ENCODE measurements around the gene IFT74. TPM values are rescaled to one million over a fixed set of nuclear protein-coding genes. Genes with fewer than 3 reads are reported as not detected.

IFT74 gene
- total RNA-seq, 1 donor from 2014 or later, result 9.4 TPM

GRCh38 chr9:27029186-27029585 lies 73.0 kb downstream of the IFT74 start:
- H3K4me3 ChIP-seq (ENCODE audit: low read length in 3 of 3), result no peak overlapping the region
- no peaks in the 10 kb centered on the region for H3K9me3 ChIP-seq (ENCODE audit: control insufficient read depth in 3 of 3, low read length in 3 of 3)
- no peak overlapping the region for H3K9ac ChIP-seq (ENCODE audit: low read depth in 1 of 3, low read length in 3 of 3)
- no peak overlapping the region for H3K27ac ChIP-seq (ENCODE audit: low read depth, low read length)
- no peaks in the 10 kb centered on the region for H3K27me3 ChIP-seq (ENCODE audit: control insufficient read depth in 3 of 3, insufficient read depth in 3 of 3, low read length in 3 of 3)
- no peaks in the 10 kb centered on the region for H3K4me1 ChIP-seq (ENCODE audit: control insufficient read depth in 3 of 3, insufficient read depth in 3 of 3, low read length in 3 of 3)
- H3K36me3 ChIP-seq (ENCODE audit: control insufficient read depth in 3 of 3, insufficient read depth in 3 of 3, low read length in 3 of 3), result peaks cover 0 to 2% (median 1%) of the 10 kb centered on the region in 3 donors

- H3K36me3 ChIP-seq (ENCODE audit: control insufficient read depth in 3 of 3, insufficient read depth in 3 of 3, low read length in 3 of 3), result no peaks in the 10 kb centered on the region
These were observed 77.7 kb downstream of the IFT74 start for GRCh38 chr9:27033815-27034403.

GRCh38 chr9:27037499-27037898 lies 81.3 kb downstream of the IFT74 start:
- no peak overlapping the region for H3K27ac ChIP-seq (ENCODE audit: low read depth, low read length)

More at GRCh38 chr9:27033815-27034403, 77.7 kb downstream of the IFT74 start:
- no peaks in the 10 kb centered on the region for H3K4me1 ChIP-seq (ENCODE audit: control insufficient read depth in 3 of 3, insufficient read depth in 3 of 3, low read length in 3 of 3)
- H3K27me3 ChIP-seq (ENCODE audit: control insufficient read depth in 3 of 3, insufficient read depth in 3 of 3, low read length in 3 of 3), result no peaks in the 10 kb centered on the region
- no peak overlapping the region for H3K9ac ChIP-seq (ENCODE audit: low read depth in 1 of 3, low read length in 3 of 3)
- no peak overlapping the region for H3K4me3 ChIP-seq (ENCODE audit: low read length in 3 of 3)
- H3K9me3 ChIP-seq (ENCODE audit: control insufficient read depth in 3 of 3, low read length in 3 of 3), result no peaks in the 10 kb centered on the region
- H3K27ac ChIP-seq (ENCODE audit: low read depth, low read length), result no peak overlapping the region

DNA sequence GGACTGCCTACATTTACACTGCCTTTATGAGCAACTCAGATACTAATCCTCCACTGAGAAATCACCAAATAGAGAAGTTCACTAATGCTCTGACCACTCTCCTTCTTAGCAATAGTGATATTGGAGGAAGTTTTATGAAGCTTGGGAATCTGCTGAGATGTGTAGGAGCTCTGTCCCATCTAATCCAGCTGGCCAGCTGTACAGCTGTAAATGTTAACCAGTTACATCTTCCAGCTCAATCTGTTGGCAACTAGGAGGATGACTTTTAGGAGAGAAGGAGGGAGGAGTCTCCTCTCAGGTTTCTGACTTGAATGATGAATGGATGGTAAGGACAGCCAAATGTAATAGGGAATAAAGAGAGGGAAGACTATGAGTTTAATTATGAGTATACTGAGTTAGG lies 85.5 kb downstream of the IFT74 start:
- no peak overlapping the region for H3K27ac ChIP-seq (ENCODE audit: low read depth, low read length)
- no peaks in the 10 kb centered on the region for H3K9me3 ChIP-seq (ENCODE audit: control insufficient read depth in 3 of 3, low read length in 3 of 3)
- peaks cover 2 to 5% (median 4%) of the 10 kb centered on the region in 3 donors for H3K36me3 ChIP-seq (ENCODE audit: control insufficient read depth in 3 of 3, insufficient read depth in 3 of 3, low read length in 3 of 3)
- no peak overlapping the region for H3K4me3 ChIP-seq (ENCODE audit: low read length in 3 of 3)
- no peaks in the 10 kb centered on the region for H3K4me1 ChIP-seq (ENCODE audit: control insufficient read depth in 3 of 3, insufficient read depth in 3 of 3, low read length in 3 of 3)
- H3K27me3 ChIP-seq (ENCODE audit: control insufficient read depth in 3 of 3, insufficient read depth in 3 of 3, low read length in 3 of 3), result no peaks in the 10 kb centered on the region
- no peak overlapping the region for H3K9ac ChIP-seq (ENCODE audit: low read depth in 1 of 3, low read length in 3 of 3)

More at GRCh38 chr9:27037499-27037898, 81.3 kb downstream of the IFT74 start:
- H3K9me3 ChIP-seq (ENCODE audit: control insufficient read depth in 3 of 3, low read length in 3 of 3), result no peaks in the 10 kb centered on the region
- H3K4me3 ChIP-seq (ENCODE audit: low read length in 3 of 3), result no peak overlapping the region
- H3K4me1 ChIP-seq (ENCODE audit: control insufficient read depth in 3 of 3, insufficient read depth in 3 of 3, low read length in 3 of 3), result no peaks in the 10 kb centered on the region
- H3K27me3 ChIP-seq (ENCODE audit: control insufficient read depth in 3 of 3, insufficient read depth in 3 of 3, low read length in 3 of 3), result no peaks in the 10 kb centered on the region
- H3K36me3 ChIP-seq (ENCODE audit: control insufficient read depth in 3 of 3, insufficient read depth in 3 of 3, low read length in 3 of 3), result no peaks in the 10 kb centered on the region
- H3K9ac ChIP-seq (ENCODE audit: low read depth in 1 of 3, low read length in 3 of 3), result no peak overlapping the region

DNA sequence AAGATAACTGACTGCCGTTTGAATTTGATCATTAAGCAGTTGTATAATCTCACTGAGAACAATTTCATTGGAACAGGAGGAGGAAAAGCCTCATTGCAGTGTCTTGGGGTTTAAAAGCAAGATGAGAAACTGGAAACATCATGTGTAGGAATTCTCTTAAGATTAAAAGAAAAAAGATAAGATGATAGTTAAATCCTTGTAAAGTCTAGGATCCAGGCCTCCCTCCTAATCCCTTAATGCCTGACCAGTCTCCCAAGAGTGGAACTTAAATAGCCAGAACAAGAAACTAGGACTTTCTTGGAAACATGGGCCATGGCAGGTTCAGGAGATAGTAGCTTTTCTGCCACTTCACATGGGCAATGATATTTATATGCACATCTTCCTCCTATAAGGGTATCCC lies 86.3 kb downstream of the IFT74 start:
- Histone ChIP-seq H3K9me3 (ENCODE audit: control insufficient read depth in 3 of 3, low read length in 3 of 3) (no peaks in the 10 kb centered on the region), H3K27ac (ENCODE audit: low read depth, low read length) (no peak overlapping the region), H3K4me1 (ENCODE audit: control insufficient read depth in 3 of 3, insufficient read depth in 3 of 3, low read length in 3 of 3) (no peaks in the 10 kb centered on the region), H3K27me3 (ENCODE audit: control insufficient read depth in 3 of 3, insufficient read depth in 3 of 3, low read length in 3 of 3) (no peaks in the 10 kb centered on the region), H3K36me3 (ENCODE audit: control insufficient read depth in 3 of 3, insufficient read depth in 3 of 3, low read length in 3 of 3) (peaks cover 2 to 5% (median 4%) of the 10 kb centered on the region in 3 donors), H3K9ac (ENCODE audit: low read depth in 1 of 3, low read length in 3 of 3) (no peak overlapping the region), H3K4me3 (ENCODE audit: low read length in 3 of 3) (no peak overlapping the region)

DNA sequence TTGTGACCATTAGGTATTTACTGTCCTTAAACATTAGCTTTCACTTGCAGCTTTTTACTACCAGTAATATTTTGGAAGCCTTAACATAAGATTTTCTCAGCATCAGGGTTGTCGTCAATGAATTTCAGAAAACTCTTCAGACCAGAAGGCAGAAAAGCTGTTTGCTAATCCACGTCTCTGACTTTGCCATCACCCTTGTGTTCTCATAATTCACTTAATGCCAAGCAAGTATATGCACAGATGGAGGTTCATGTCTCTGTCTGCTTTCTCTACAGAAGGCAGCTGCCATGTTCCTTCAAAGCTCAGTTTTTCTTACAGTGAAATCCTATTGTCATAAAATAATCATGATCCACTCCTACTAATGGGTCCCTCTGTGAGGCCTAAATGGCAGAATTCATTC lies 87.0 kb downstream of the IFT74 start:
- Histone ChIP-seq H3K9ac (ENCODE audit: low read depth in 1 of 3, low read length in 3 of 3) (no peak overlapping the region), H3K4me3 (ENCODE audit: low read length in 3 of 3) (no peak overlapping the region), H3K27me3 (ENCODE audit: control insufficient read depth in 3 of 3, insufficient read depth in 3 of 3, low read length in 3 of 3) (no peaks in the 10 kb centered on the region), H3K27ac (ENCODE audit: low read depth, low read length) (no peak overlapping the region), H3K36me3 (ENCODE audit: control insufficient read depth in 3 of 3, insufficient read depth in 3 of 3, low read length in 3 of 3) (peaks cover 2 to 5% (median 4%) of the 10 kb centered on the region in 3 donors), H3K9me3 (ENCODE audit: control insufficient read depth in 3 of 3, low read length in 3 of 3) (no peaks in the 10 kb centered on the region), H3K4me1 (ENCODE audit: control insufficient read depth in 3 of 3, insufficient read depth in 3 of 3, low read length in 3 of 3) (no peaks in the 10 kb centered on the region)

DNA sequence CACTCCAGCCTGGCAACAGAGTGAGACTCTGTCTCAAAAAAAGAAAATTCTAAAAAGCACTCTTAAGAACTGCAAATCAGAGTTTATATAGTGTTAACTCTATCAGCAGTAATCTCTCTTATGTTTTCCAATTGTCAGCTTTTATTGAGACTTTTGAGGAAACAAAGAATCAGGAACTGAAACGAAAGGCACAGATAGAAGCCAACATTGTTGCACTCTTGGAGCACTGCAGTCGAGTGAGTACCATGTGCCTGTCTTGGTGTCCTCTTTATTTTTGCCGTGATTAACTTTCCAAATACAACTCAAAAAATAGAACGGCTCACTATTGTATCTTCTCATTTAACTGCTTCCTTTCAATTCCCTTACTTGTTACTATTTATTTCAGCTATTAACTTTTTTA lies 90.9 kb downstream of the IFT74 start:
- Histone ChIP-seq H3K4me1 (ENCODE audit: control insufficient read depth in 3 of 3, insufficient read depth in 3 of 3, low read length in 3 of 3) (no peaks in the 10 kb centered on the region), H3K9me3 (ENCODE audit: control insufficient read depth in 3 of 3, low read length in 3 of 3) (no peaks in the 10 kb centered on the region), H3K9ac (ENCODE audit: low read depth in 1 of 3, low read length in 3 of 3) (no peak overlapping the region), H3K4me3 (ENCODE audit: low read length in 3 of 3) (no peak overlapping the region), H3K27ac (ENCODE audit: low read depth, low read length) (no peak overlapping the region), H3K36me3 (ENCODE audit: control insufficient read depth in 3 of 3, insufficient read depth in 3 of 3, low read length in 3 of 3) (peaks cover 5 to 10% (median 5%) of the 10 kb centered on the region in 3 donors), H3K27me3 (ENCODE audit: control insufficient read depth in 3 of 3, insufficient read depth in 3 of 3, low read length in 3 of 3) (no peaks in the 10 kb centered on the region)

- no peaks in the 10 kb centered on the region for H3K27me3 ChIP-seq (ENCODE audit: control insufficient read depth in 3 of 3, insufficient read depth in 3 of 3, low read length in 3 of 3)
- no peak overlapping the region for H3K27ac ChIP-seq (ENCODE audit: low read depth, low read length)
- peaks cover 0 to 4% (median 3%) of the 10 kb centered on the region in 3 donors for H3K36me3 ChIP-seq (ENCODE audit: control insufficient read depth in 3 of 3, insufficient read depth in 3 of 3, low read length in 3 of 3)
- no peaks in the 10 kb centered on the region for H3K9me3 ChIP-seq (ENCODE audit: control insufficient read depth in 3 of 3, low read length in 3 of 3)
- H3K4me1 ChIP-seq (ENCODE audit: control insufficient read depth in 3 of 3, insufficient read depth in 3 of 3, low read length in 3 of 3), result no peaks in the 10 kb centered on the region
- no peak overlapping the region for H3K4me3 ChIP-seq (ENCODE audit: low read length in 3 of 3)
- no peak overlapping the region for H3K9ac ChIP-seq (ENCODE audit: low read depth in 1 of 3, low read length in 3 of 3)
These were observed 97.3 kb downstream of the IFT74 start for GRCh38 chr9:27053369-27054022.

DNA sequence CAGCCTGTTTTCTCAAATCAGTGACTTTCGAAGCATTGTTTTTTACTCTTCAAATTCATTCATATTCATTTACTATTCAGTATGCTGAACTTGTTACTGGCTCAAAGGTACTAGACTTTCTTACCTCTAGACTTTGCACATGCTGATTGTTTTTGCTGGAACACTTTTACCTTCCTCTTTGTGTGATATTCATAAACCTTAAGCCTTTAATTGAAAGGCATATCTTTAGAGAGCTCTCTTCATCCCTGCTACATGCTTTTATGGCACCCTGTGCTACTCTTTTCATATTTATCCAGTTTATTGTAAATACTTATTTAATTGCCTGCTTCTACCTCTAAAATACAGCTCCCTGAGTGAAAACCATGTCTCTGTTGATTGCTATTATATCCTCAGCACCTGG lies 97.9 kb downstream of the IFT74 start:
- H3K27me3 ChIP-seq (ENCODE audit: control insufficient read depth in 3 of 3, insufficient read depth in 3 of 3, low read length in 3 of 3), result no peaks in the 10 kb centered on the region

GRCh38 chr9:27054841-27055240 lies 98.6 kb downstream of the IFT74 start:
- Histone ChIP-seq H3K27ac (ENCODE audit: low read depth, low read length) (no peak overlapping the region), H3K4me1 (ENCODE audit: control insufficient read depth in 3 of 3, insufficient read depth in 3 of 3, low read length in 3 of 3) (no peaks in the 10 kb centered on the region), H3K4me3 (ENCODE audit: low read length in 3 of 3) (no peak overlapping the region), H3K9ac (ENCODE audit: low read depth in 1 of 3, low read length in 3 of 3) (no peak overlapping the region), H3K36me3 (ENCODE audit: control insufficient read depth in 3 of 3, insufficient read depth in 3 of 3, low read length in 3 of 3) (no peaks in the 10 kb centered on the region), H3K9me3 (ENCODE audit: control insufficient read depth in 3 of 3, low read length in 3 of 3) (no peaks in the 10 kb centered on the region), H3K27me3 (ENCODE audit: control insufficient read depth in 3 of 3, insufficient read depth in 3 of 3, low read length in 3 of 3) (no peaks in the 10 kb centered on the region)

More for the DNA sequence above, 97.9 kb downstream of the IFT74 start:
- no peak overlapping the region for H3K9ac ChIP-seq (ENCODE audit: low read depth in 1 of 3, low read length in 3 of 3)
- no peak overlapping the region for H3K4me3 ChIP-seq (ENCODE audit: low read length in 3 of 3)
- H3K9me3 ChIP-seq (ENCODE audit: control insufficient read depth in 3 of 3, low read length in 3 of 3), result no peaks in the 10 kb centered on the region
- no peaks in the 10 kb centered on the region for H3K36me3 ChIP-seq (ENCODE audit: control insufficient read depth in 3 of 3, insufficient read depth in 3 of 3, low read length in 3 of 3)
- no peaks in the 10 kb centered on the region for H3K4me1 ChIP-seq (ENCODE audit: control insufficient read depth in 3 of 3, insufficient read depth in 3 of 3, low read length in 3 of 3)
- no peak overlapping the region for H3K27ac ChIP-seq (ENCODE audit: low read depth, low read length)

All from skeletal muscle tissue (tissue), 4 donors.